ENCODE results near the gene UGT2B17.
"Not testable (repeated sequence)": the region's sequence is repeated elsewhere in the genome, so short reads cannot be mapped to it uniquely, and the experiment has no call there.

- TF ChIP-seq CTCF, POLR2A (IDR thresholded peaks at IDR 0.05): not testable (repeated sequence)
These were observed 7.6 kb downstream of the UGT2B17 start for GRCh38 chr4:68568535-68568934.
